ENCODE results near the gene TST. TPM values are rescaled to one million over a fixed set of nuclear protein-coding genes. Genes with fewer than 3 reads are reported as not detected.

Gene TST
- polyA plus RNA-seq, 1 donor from 2014 or later, result 5.4 TPM

GRCh38 chr22:37039466-37039865, 20.2 kb upstream of the TST start:
- no peaks in the 10 kb centered on the region for H3K36me3 ChIP-seq (ENCODE audit: insufficient read depth, low read length)
- no peaks in the 10 kb centered on the region for H3K79me2 ChIP-seq (replicated peaks; ENCODE audit: insufficient read depth, low read length)
- no peaks in the 10 kb centered on the region for H3K9me3 ChIP-seq (ENCODE audit: low read length)
- H3F3A ChIP-seq (ENCODE audit: insufficient read depth, low read length, poor library complexity, severe bottlenecking), result no peaks in the 10 kb centered on the region
- no peak overlapping the region for H3K4me2 ChIP-seq (ENCODE audit: low read length)
- H3K27ac ChIP-seq (ENCODE audit: low read length), result no peak overlapping the region
- H3K9ac ChIP-seq (ENCODE audit: low read length), result no peak overlapping the region
- no peak overlapping the region for H2AFZ ChIP-seq (ENCODE audit: low read depth, low read length)
- H3K4me3 ChIP-seq (ENCODE audit: low read length), result no peak overlapping the region
- no peaks in the 10 kb centered on the region for H3K9me2 ChIP-seq (ENCODE audit: insufficient read depth, low read length)
- no peaks in the 10 kb centered on the region for H4K20me1 ChIP-seq (ENCODE audit: insufficient read depth)
- no peaks in the 10 kb centered on the region for H3K27me3 ChIP-seq (ENCODE audit: insufficient read depth, low read depth, low read length)
- TF ChIP-seq, protein P1, sequence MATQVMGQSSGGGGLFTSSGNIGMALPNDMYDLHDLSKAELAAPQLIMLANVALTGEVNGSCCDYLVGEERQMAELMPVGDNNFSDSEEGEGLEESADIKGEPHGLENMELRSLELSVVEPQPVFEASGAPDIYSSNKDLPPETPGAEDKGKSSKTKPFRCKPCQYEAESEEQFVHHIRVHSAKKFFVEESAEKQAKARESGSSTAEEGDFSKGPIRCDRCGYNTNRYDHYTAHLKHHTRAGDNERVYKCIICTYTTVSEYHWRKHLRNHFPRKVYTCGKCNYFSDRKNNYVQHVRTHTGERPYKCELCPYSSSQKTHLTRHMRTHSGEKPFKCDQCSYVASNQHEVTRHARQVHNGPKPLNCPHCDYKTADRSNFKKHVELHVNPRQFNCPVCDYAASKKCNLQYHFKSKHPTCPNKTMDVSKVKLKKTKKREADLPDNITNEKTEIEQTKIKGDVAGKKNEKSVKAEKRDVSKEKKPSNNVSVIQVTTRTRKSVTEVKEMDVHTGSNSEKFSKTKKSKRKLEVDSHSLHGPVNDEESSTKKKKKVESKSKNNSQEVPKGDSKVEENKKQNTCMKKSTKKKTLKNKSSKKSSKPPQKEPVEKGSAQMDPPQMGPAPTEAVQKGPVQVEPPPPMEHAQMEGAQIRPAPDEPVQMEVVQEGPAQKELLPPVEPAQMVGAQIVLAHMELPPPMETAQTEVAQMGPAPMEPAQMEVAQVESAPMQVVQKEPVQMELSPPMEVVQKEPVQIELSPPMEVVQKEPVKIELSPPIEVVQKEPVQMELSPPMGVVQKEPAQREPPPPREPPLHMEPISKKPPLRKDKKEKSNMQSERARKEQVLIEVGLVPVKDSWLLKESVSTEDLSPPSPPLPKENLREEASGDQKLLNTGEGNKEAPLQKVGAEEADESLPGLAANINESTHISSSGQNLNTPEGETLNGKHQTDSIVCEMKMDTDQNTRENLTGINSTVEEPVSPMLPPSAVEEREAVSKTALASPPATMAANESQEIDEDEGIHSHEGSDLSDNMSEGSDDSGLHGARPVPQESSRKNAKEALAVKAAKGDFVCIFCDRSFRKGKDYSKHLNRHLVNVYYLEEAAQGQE (IDR thresholded peaks at IDR 0.05; ENCODE audit: borderline replicate concordance), result no peak
- TF ChIP-seq, protein P2, sequence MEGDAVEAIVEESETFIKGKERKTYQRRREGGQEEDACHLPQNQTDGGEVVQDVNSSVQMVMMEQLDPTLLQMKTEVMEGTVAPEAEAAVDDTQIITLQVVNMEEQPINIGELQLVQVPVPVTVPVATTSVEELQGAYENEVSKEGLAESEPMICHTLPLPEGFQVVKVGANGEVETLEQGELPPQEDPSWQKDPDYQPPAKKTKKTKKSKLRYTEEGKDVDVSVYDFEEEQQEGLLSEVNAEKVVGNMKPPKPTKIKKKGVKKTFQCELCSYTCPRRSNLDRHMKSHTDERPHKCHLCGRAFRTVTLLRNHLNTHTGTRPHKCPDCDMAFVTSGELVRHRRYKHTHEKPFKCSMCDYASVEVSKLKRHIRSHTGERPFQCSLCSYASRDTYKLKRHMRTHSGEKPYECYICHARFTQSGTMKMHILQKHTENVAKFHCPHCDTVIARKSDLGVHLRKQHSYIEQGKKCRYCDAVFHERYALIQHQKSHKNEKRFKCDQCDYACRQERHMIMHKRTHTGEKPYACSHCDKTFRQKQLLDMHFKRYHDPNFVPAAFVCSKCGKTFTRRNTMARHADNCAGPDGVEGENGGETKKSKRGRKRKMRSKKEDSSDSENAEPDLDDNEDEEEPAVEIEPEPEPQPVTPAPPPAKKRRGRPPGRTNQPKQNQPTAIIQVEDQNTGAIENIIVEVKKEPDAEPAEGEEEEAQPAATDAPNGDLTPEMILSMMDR (IDR thresholded peaks at IDR 0.05; ENCODE audit: poor library complexity, severe bottlenecking), result no peak
- TF ChIP-seq POLR2AphosphoS5 (IDR thresholded peaks at IDR 0.05), result no peak
- TF ChIP-seq RAD21 (conservative IDR thresholded peaks at IDR 0.05), result no peak
- TF ChIP-seq MXI1 (conservative IDR thresholded peaks at IDR 0.05; ENCODE audit: poor library complexity, severe bottlenecking), result no peak
- TF ChIP-seq SMC3 (conservative IDR thresholded peaks at IDR 0.05; ENCODE audit: poor library complexity), result no peak
- TF ChIP-seq EP300 (conservative IDR thresholded peaks at IDR 0.05; ENCODE audit: poor library complexity, severe bottlenecking), result no peak
- no peak for TF ChIP-seq EZH2 (IDR thresholded peaks at IDR 0.05; ENCODE audit: borderline replicate concordance, insufficient read depth, low read length, poor library complexity, severe bottlenecking)
- no peak for TF ChIP-seq TAF1 (IDR thresholded peaks at IDR 0.05; ENCODE audit: low read depth)

GRCh38 chr22:37037669-37038068, 18.4 kb upstream of the TST start:
- Histone ChIP-seq H3K27me3 (ENCODE audit: insufficient read depth, low read depth, low read length) (no peaks in the 10 kb centered on the region), H3K9me2 (ENCODE audit: insufficient read depth, low read length) (no peaks in the 10 kb centered on the region), H3K4me3 (ENCODE audit: low read length) (no peak overlapping the region), H2AFZ (ENCODE audit: low read depth, low read length) (no peak overlapping the region), H3K9ac (ENCODE audit: low read length) (no peak overlapping the region), H3F3A (ENCODE audit: insufficient read depth, low read length, poor library complexity, severe bottlenecking) (no peaks in the 10 kb centered on the region), H3K4me2 (ENCODE audit: low read length) (no peak overlapping the region), H3K36me3 (ENCODE audit: insufficient read depth, low read length) (no peaks in the 10 kb centered on the region), H4K20me1 (ENCODE audit: insufficient read depth) (no peaks in the 10 kb centered on the region), H3K9me3 (ENCODE audit: low read length) (no peaks in the 10 kb centered on the region), H3K27ac (ENCODE audit: low read length) (no peak overlapping the region), H3K79me2 (replicated peaks; ENCODE audit: insufficient read depth, low read length) (no peaks in the 10 kb centered on the region)
- TF ChIP-seq, protein P1 (IDR thresholded peaks at IDR 0.05; ENCODE audit: borderline replicate concordance), result no peak
